ENCODE data around the gene PIEZO2. TPM values are rescaled to one million over a fixed set of nuclear protein-coding genes. Genes with fewer than 3 reads are reported as not detected.
A peak's percentile ranks its signal among the peaks of the same experiment; 100 is the strongest.

Gene PIEZO2
- total RNA-seq, 1 donor from 2014 or later = 26.8 TPM

DNA sequence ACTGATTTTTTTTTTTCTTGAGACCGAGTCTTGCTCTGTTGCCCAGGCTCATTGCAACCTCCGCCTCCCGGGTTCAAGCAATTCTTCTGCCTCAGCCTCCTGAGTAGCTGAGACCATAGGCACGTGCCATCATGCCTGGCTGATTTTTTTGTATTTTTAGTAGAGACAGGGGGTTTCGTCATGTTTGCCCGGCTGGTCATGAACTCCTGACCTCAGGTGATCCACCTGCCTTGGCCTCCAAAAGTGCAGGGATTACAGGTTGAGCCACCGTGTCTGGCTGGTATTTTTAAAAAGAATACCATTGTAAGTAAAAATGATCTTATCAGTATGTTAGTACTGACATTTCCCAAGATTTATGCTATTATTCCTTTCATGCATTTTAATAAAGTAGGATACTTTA is 105.7 kb downstream of the PIEZO2 start:
- intact Hi-C loops (cut with DNase I) = loop anchor here (5.0 to 10.0 kb wide), 2 partner anchors 104 to 189 kb away; partner anchors contain the start of gene PIEZO2
- DNase-seq (ENCODE audit: low spot score) = no peak

DNA sequence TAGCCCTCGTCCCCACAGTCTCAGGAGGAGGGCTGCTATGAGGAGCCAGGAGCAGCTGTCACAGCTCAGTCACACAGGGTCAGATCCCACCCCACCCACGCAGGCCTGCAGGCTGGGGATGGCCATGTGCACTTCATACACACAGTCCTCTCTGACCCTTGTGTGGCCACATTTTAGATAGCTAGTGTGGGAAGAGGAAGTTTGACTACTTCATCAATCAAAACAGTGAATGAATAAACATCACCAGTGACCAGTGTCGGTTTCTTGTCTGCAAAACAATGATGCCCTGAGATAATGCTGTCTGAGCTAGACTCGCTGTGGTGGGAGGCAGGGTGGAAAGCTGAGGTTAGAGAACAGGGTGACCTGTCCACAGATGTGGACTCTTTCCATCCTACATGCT is 107.1 kb downstream of the PIEZO2 start:
- ATAC-seq = peak; percentile 33
- no peak for DNase-seq (ENCODE audit: low spot score)
- intact Hi-C loops (cut with DNase I) = loop anchor here (5.0 to 10.0 kb wide), 2 partner anchors 105 to 187 kb away; partner anchors contain the start of gene PIEZO2

More for the DNA sequence above, 105.7 kb downstream of the PIEZO2 start:
- no peak for ATAC-seq

DNA sequence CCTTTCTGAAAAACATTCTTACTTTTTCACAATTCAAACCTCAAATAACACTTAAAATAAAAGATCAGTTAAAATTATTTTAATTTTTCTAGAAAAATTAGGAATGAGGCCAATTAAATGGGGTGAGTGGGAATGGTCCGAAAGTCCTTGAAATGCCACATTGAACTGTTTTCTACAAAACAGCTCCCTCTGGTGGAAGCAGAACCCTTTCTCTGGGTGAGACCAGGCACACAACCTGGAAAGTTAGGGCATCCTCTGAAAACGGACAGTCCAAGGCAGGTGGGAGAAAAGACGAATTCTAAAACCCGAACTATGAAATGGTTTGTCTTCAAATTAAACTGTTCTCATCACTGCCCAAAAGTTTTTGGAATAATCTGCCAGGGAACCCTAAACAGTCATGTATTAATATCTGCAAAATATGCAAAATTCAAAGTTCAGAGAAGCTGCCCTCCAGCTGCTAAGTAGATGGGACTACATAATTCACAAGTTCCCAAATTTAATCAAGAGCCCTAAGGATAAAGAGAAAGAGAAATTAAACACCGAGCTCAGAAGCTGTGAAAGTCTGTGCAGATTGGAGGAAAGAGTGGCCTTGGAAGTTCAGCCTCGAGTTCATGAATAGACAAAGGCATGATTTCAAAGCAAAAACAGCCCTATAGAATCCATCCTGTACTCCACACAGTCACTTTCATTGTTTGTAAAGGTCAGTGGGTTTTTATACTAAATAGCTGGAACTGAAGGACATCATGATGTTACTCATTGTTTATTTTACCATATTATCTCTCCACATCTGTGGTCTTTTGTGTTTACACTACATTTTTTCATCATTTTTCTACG is 108.3 kb downstream of the PIEZO2 start:
- DNase-seq (ENCODE audit: low spot score) (peak; percentile 66), ATAC-seq (peak; percentile 88)
- intact Hi-C loops (cut with DNase I) = loop anchor here (5.0 to 10.0 kb wide), 2 partner anchors 106 to 186 kb away; partner anchors contain the start of gene PIEZO2

DNA sequence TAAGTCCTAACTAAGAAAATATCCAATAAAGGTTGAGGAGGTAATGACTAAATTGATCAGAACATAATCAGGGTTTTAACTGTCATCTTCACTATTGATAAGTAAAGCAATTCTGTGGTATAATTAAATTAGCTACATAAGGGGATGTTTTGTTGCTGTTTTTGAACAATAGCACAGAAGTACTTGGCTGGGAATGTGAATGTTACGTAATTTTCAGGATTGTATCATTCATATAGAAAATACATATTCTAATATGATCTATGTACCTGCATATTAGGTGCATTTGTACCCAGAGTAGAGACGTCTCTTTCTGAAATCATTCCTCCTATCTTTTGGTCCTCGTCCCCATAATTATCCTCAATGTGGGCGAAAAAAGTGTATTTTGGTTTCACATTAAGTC is 109.0 kb downstream of the PIEZO2 start:
- DNase-seq (ENCODE audit: low spot score) = no peak
- no peak for ATAC-seq
- intact Hi-C loops (cut with DNase I) = loop anchor here (5.0 to 10.0 kb wide), 2 partner anchors 107 to 186 kb away; partner anchors contain the start of gene PIEZO2

DNA sequence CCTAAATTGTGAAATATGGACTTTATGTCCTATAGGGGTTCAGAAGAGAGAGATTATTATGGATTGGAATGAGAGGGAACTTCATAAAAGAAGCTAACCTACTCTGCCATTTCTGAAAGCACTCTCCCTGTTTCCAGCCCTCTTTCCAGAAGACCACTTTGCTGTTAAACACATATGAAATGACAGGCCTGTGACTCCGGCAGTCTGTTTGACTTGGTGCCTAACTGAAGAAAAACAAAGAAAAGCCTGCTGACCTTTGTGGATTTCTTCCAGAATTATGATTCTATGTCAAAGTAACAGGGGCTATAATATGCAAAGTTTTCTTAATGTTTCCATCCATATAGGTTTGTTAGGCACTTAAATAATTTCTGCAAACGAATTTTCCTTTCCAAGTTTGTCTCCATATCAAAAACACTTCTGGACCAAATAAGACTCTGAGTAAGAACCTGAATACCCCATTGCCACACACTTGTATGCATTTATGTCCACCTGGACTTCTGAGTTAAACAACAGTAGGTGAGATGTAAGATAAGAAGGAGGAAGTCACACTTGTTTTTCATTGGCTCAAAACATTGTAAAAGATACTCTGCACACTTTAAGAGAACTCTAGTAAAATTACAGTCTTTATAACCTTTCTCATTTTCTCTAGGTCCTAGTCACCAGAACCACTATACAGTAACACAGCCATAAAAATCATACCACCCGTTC is 111.7 kb downstream of the PIEZO2 start:
- intact Hi-C loops (cut with DNase I) = no loop called here
- ATAC-seq (no peak), DNase-seq (ENCODE audit: low spot score) (no peak)

DNA sequence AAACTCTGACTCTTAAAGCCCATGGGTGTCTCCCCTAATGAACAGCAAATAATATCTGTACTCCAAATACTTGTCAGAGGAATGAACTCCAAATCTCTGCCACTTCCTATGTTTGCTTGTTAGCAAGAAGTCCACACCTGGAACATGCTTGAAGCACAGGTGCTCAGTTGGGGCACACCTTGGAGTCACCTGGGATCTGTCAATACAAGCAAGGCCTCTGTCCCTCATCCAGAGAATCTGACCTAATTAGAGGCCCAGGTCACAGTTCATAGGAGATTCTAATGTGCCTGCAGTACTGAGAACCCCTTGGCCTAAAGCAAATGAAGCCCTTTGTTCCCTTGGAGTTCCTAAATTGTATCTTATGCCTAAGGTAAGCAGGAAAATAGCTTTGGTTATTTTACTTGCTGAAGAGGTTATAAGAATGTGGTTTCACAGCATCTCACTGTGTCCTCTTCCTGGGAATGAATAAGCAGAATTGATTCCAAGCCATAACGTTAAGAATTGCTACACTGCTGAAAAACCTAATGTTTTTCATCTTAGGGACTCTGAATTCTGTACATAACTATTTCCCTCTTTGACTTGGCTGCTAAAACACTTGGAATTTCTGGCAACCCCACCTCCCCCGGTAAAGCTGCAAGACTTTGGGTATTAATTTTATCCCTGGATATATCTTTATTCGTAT is 113.4 kb downstream of the PIEZO2 start:
- intact Hi-C loops (cut with DNase I) = no loop called here
- no peak for ATAC-seq
- no peak for DNase-seq (ENCODE audit: low spot score)

DNA sequence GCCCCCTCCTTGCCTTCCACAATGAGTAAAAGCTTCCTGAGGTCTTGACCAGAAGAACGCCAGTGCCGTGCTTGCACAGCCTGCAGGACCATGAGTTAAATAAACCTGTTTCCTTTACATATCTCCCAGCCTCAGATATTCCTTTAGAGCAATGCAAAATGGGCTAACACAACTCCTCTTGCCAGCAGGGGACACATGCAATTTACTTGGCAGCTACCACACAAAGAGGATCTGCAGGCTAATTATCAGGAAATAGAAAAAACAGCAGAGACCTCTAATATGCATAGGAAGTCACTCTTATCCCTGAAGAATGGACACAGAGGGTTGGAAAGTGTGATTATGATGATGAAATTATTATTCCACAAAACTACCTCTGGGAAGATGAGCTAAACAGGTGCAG is 114.0 kb downstream of the PIEZO2 start:
- no peak for ATAC-seq
- intact Hi-C loops (cut with DNase I) = no loop called here
- DNase-seq (ENCODE audit: low spot score) = no peak

DNA sequence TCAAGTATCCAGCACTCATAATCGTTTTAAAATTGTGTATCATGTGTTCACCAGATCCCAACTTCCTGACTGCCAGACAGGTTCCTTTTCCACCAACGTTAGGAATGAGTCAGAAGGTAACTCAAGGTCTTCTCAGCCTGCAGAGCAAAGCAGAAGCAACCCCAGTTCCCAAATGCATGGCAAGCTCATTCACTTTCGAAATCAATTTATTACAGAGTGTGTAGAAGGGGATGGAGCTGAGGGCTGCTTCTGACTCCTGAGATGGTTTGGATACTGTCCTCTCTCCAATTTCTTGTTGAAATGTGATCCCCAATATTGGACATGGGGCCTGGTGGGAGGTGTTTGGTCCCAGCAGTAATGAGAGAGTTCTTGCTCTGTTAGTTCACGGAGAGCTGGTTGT is 114.5 kb downstream of the PIEZO2 start:
- ATAC-seq (peak; percentile 63), DNase-seq (ENCODE audit: low spot score) (no peak)
- intact Hi-C loops (cut with DNase I) = no loop called here

DNA sequence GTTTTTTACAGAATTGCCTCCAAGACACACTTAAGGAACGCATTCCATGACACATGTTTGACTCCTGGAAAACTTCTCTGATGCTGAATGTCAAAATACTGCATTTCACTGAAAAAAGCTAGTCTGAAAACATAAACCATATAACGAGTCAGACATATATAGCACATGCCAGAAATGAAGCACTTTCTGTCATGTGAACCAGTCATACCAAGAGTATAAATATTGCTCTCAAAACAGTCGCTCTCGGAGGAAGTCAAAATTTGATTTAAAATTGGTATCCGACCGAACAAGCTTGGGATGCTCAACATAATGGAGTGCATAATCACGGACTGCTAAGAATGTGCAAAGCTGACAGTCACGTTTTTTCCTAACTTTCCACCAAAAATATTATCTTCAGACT is 115.9 kb downstream of the PIEZO2 start:
- no peak for ATAC-seq
- no peak for DNase-seq (ENCODE audit: low spot score)
- intact Hi-C loops (cut with DNase I) = no loop called here

DNA sequence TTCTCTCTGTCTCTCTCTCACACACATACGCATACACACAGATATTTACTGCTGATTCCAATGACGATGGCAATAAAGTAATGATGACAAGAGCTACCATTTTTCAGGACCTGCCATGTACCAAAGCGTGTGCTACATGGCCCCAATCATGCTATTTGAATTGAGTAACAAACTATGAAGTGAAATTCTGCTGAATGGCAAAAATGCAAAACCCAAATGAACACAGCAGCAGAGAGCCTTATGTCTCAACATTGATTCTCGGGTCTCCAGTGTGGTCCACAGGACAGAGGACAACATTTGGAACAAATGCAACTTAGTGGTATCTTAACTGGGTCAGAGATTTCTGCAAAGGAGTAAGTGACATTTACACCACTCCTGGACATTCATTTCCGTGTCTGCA is 117.4 kb downstream of the PIEZO2 start:
- ATAC-seq = no peak
- DNase-seq (ENCODE audit: low spot score) = no peak
- intact Hi-C loops (cut with DNase I) = no loop called here

DNA sequence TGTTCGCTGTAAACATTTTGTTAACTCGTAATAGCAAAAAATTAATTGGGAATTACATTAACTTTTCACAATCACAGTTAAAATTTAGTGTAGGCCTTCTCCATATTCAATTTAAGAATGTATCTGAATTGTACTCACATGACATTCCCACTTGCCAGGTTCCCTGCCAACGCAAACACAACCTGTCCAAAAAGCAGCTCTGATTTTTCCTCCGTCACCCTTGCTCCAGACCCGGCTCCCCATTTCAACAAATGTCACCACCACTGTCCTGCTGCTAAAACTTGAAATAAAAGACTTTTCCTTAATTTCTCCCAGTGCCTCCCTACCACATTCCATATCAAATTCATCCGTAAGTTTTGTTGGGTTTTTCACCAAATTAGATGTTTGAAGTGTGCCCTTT is 120.3 kb downstream of the PIEZO2 start:
- ATAC-seq = no peak
- intact Hi-C loops (cut with DNase I) = no loop called here
- DNase-seq (ENCODE audit: low spot score) = no peak

DNA sequence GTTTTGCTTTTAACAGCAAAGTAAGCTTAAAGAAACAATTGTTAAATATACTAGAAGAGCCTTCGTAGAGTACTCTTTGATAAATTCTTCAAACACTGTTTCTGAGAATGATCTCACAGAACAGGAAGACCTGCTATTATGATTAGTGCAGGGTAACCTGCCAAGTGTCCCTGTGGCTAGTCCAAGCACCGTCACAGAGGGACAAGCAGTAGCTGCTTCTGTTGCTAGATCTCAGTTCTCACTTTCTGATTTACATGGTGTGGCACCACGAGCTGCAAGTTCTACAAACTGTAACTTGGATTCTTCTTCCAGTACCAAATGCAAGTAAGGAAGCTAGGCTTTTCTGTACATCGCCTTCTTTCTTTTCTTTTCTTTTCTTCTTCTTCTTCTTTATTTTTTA is 121.5 kb downstream of the PIEZO2 start:
- ATAC-seq = no peak
- intact Hi-C loops (cut with DNase I) = no loop called here
- no peak for DNase-seq (ENCODE audit: low spot score)

DNA sequence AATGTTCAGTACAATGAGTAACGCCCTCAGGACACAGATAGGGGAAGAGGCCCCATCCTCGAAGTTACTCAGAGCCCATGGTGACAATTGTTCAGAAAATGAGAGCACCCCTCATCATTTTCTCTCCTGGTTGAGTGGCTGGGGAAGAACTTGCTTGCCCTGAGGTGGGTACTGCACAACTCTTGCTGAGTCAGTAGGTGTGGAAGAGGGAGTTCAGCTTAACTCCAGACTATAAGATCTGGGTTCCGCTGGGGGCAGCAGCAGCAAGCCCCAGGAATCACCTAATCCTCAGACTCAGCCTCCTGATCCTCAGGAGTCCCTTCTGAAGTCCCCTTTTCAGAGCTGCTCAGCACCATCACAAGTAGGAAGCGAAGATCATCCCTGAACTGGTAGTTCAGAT is 123.7 kb downstream of the PIEZO2 start:
- ATAC-seq (no peak), DNase-seq (ENCODE audit: low spot score) (no peak)
- intact Hi-C loops (cut with DNase I) = no loop called here

DNA sequence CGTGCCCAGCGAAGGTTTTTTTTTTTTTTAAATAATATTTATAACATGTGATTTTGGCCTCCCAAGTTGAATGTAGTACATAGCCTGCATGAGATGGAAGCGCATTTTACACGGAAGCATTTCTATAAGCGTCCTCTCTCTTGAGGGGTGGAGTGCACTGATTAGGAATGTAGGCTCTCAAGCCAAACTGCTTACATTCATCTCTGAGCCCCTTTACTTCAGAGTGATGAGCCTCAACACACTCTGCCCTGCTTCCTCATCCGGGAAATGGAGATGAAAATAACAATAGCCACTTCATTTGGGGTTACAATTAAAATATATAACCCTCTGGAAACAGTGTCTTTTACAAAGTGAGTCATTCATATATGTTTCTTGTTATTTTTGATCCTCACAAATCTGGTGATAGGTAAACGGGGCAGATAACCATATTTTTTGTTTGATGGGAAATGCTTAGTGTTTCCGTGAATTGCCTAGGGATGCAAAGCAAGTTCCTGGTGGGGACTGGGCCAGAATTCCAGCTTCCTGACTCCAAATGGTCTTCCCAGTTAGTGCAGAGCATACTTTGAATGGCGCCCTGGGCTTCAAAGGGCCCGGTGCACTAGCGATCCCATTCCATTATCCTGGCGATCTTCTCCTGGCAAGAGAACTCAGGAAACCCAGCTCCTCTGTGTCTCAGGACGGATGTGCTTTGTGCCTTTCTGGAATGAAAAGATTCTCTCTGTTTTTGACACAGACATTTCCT is 124.3 kb downstream of the PIEZO2 start:
- DNase-seq (ENCODE audit: low spot score) (no peak), ATAC-seq (no peak)
- intact Hi-C loops (cut with DNase I) = no loop called here

DNA sequence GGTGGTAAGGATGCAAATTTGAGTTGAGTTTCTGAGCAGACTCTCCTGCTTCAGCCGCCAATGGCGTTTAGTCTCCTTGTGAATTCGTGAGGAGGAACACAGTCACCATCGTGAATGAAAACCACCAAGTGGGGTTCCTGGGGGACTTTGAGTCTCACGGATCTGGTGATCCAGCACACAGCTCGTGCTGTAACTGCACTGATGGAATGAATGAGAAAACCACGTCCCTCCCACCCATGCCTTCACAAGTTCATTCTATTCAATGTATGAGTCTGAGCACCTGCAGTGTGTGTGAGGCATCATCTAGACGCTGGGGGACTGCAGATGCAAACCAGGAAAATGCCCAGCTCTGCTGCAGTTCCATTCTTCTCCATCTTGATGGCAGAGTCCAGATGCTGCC is 127.9 kb downstream of the PIEZO2 start:
- ATAC-seq (no peak), DNase-seq (ENCODE audit: low spot score) (no peak)
- intact Hi-C loops (cut with DNase I) = no loop called here

DNA sequence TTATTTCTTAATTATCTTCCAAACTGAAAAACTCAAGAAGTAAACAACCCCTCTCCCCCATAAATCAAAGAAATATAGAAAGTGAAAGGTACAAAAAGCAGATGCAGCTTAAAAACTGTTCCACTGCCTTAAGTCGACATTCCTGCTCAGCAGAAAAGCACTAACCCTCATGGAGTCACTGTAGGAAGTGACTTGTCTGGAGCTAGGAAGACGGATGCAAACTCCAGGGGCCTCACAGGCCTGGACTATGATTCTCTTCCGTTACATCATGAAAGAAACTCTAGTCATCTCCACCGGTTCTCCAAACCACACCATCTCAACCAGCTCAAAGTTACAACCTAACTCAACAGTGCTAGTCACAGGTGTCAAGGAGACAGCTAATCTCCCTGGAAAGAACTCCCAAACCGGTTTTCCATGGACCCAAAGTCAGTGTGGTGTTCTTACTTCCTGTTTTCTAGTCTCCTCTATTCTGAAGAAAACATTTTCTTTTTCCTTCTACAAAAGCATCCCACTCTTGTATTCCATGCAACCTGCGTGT is 128.4 kb downstream of the PIEZO2 start:
- DNase-seq (ENCODE audit: low spot score) (no peak), ATAC-seq (no peak)
- intact Hi-C loops (cut with DNase I) = no loop called here

DNA sequence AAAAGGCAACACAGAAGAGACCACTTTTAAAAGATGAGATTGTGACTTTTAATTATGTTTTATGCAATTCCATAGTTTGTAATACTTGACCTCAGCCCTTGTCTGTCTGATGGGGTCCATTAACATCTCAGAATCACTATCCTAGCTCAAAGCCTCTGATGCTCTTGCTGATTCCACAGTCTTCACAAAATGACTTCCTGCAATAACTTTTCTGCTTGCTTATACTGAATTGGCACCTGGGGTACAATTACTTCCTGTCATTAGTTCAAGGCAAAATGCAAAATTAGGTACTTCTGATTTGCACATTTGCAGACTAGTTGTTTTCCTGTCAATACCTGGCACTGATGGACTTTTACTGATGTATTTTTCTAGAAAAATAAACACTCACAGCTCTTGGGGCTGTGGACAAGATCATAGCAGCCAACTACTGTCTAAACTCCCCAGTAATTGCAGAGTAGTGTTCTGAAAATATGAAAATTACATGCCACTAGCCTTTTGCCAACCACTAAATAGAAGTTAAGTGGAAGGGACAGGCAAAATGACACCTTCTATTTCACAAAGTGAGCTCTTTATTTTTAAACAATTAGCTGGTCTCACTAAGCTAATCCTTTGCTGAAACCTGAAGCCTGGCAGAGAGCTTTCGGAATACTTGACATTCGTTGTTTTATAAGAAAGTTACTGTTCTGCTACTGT is 129.1 kb downstream of the PIEZO2 start:
- DNase-seq (ENCODE audit: low spot score) = no peak
- intact Hi-C loops (cut with DNase I) = no loop called here

More for the DNA sequence above, 129.1 kb downstream of the PIEZO2 start:
- no peak for ATAC-seq
